Type B pancreatic cell (in vitro differentiated cells): ENCODE results near the gene GDF11. TPM values are rescaled to one million over a fixed set of nuclear protein-coding genes. Genes with fewer than 3 reads are reported as not detected.

Experiments
- DNase-seq: peaks from one replicate; pipeline ENCODE4 v3.0.0; 2021; ENCODE audit warnings: mixed read lengths; ENCODE audit not compliant: unreplicated experiment; ENCODE audit errors: extremely low spot score
- H3K27ac Mint-ChIP-seq: 2 replicates; pipeline ENCODE4 v1.8.0; 2021; ENCODE audit warnings: mild to moderate bottlenecking, mixed read lengths
- H3K27me3 Mint-ChIP-seq: 2 replicates; pipeline ENCODE4 v1.8.0; 2021; ENCODE audit warnings: mixed read lengths
- H3K36me3 Mint-ChIP-seq: 2 replicates; pipeline ENCODE4 v1.8.0; 2021; ENCODE audit warnings: mixed read lengths
- H3K4me1 Mint-ChIP-seq: one replicate; pipeline ENCODE4 v1.8.0; 2021; ENCODE audit warnings: mixed read lengths; ENCODE audit not compliant: unreplicated experiment
- H3K4me3 Mint-ChIP-seq: 2 replicates; pipeline ENCODE4 v1.8.0; 2021; ENCODE audit warnings: mild to moderate bottlenecking, mixed read lengths
- H3K9me3 Mint-ChIP-seq: 2 replicates; pipeline ENCODE4 v1.8.0; 2021; ENCODE audit warnings: mixed read lengths
- total RNA-seq: library from RNA; stranded (reverse); gene quantifications from 2 replicates; pipeline ENCODE4 v1.2.1, GENCODE V29; 2021; ENCODE audit warnings: low replicate concordance
- TF ChIP-seq, protein P1 (sequence below): fragments of 200-600 bp; sonication (generic); conservative IDR thresholded peaks from 2 replicates; pipeline ENCODE4 v1.5.0; 2021; ENCODE audit warnings: antibody characterized with exemption, mild to moderate bottlenecking

GDF11 gene
- total RNA-seq, 1 donor from 2014 or later, result 40.1 TPM

GRCh38 chr12:55727643-55728185, 15.2 kb upstream of the GDF11 start:
- DNase-seq, result no peak
- H3K4me1 Mint-ChIP-seq, result peaks cover 47% of the 10 kb centered on the region
- peak overlapping the region; percentile 79 for H3K27ac Mint-ChIP-seq
- no peaks in the 10 kb centered on the region for H3K27me3 Mint-ChIP-seq
- TF ChIP-seq, protein P1, sequence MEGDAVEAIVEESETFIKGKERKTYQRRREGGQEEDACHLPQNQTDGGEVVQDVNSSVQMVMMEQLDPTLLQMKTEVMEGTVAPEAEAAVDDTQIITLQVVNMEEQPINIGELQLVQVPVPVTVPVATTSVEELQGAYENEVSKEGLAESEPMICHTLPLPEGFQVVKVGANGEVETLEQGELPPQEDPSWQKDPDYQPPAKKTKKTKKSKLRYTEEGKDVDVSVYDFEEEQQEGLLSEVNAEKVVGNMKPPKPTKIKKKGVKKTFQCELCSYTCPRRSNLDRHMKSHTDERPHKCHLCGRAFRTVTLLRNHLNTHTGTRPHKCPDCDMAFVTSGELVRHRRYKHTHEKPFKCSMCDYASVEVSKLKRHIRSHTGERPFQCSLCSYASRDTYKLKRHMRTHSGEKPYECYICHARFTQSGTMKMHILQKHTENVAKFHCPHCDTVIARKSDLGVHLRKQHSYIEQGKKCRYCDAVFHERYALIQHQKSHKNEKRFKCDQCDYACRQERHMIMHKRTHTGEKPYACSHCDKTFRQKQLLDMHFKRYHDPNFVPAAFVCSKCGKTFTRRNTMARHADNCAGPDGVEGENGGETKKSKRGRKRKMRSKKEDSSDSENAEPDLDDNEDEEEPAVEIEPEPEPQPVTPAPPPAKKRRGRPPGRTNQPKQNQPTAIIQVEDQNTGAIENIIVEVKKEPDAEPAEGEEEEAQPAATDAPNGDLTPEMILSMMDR, result no peak
- no peaks in the 10 kb centered on the region for H3K9me3 Mint-ChIP-seq
- H3K4me3 Mint-ChIP-seq, result peak overlapping the region; percentile 93
- H3K36me3 Mint-ChIP-seq, result peaks cover 16% of the 10 kb centered on the region

DNA sequence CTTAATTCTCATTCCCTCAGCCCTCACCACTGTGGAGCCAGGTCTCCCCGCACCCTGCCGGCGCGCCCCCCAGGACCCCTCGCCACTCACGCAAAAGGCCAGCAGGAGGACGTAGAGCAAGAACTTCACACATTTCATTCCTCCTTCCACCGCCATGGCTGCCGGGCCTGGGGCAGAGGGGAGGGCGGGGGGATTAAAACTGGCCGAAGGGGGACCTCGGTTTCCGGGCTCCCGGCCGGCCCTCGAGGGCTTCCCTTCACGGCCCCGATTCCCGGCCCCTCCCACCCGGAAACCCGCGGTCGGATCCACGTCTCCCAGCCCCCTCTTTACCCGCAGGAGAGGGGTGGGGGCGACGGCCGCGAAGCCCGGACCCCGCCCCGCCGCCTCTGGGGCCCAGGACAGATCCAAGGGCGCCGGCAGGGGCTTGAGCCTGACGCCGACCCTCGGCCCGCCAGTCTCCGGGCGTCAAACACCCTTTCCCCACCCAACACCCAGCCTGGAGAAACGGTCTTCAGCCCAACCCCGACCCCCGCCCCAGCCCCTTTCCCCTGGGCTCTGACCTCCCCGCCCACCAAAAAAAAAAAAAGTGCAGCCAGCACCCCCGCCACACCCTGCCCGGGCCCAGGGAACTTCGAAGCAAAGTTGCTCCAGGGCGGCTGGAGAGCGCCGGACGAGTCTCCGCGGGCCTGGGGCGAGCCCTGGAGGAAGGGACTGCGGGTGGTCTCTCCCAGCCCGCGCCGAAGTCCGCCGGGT, 14.6 kb upstream of the GDF11 start:
- Mint-ChIP-seq H3K4me3 (peak overlapping the region; percentile 93), H3K27ac (peak overlapping the region; percentile 79), H3K4me1 (peaks cover 44% of the 10 kb centered on the region), H3K9me3 (no peaks in the 10 kb centered on the region), H3K27me3 (no peaks in the 10 kb centered on the region), H3K36me3 (peaks cover 16% of the 10 kb centered on the region)
- DNase-seq, result no peak
- TF ChIP-seq, protein P1, result peak; percentile 28

DNA sequence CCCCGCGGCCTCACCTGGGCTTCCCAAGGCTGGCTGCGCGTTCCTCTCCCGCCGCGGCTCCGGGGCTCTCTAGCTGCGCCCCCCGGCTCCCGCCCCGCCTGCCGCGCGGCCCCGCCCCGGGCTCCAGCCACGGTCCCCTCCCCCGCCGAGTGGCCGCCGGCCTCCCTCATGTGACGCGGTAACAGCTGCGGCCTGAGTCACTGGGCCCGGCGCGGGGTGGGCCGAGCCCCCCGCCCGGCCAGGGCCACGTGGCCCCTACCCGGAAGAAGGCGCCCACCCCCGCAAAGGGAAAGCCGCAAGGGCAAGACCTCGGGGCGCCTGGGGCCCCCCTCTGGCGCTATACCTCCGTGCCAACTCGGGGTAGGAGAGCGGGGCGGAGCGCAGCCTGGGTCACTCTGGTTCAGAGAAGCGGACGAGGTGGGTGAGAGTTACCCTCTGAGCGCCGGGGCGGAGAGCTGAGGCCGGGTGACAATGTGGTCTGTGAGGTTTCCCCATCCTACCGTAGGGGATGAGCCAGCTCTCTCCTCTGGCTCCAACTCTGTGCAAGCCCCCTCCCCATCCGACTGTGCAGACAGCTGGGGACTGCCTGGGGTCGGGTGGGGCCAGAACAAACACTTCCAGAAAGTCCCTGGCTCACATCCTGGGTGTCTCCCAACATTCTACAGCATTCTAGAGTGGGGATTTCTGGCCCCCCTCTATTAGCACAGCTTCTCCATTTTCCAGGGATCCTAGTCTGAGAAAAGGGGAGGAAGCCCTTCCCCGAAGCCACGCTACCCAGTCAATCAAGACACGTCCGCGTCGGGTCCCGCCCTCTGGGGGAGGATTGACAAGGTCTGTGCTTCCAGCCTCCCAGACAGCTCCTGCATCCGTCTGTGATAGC, 13.7 kb upstream of the GDF11 start, which contains the start of gene CD63:
TSS of gene CD63 (minus strand) at position 71 of the 880 bp plus-strand sequence. CDS start 668 bp downstream, outside the sequence.
- Mint-ChIP-seq H3K9me3 (no peaks in the 10 kb centered on the region), H3K27ac (peak within 1 kb of the TSS; percentile 95), H3K4me3 (peak within 1 kb of the TSS; percentile 95), H3K4me1 (peaks cover 39% of the 10 kb centered on the region), H3K36me3 (peaks cover 12% of the 10 kb centered on the region), H3K27me3 (no peaks in the 10 kb centered on the region)
- TF ChIP-seq, protein P1, result no peak
- DNase-seq, result no peak

DNA sequence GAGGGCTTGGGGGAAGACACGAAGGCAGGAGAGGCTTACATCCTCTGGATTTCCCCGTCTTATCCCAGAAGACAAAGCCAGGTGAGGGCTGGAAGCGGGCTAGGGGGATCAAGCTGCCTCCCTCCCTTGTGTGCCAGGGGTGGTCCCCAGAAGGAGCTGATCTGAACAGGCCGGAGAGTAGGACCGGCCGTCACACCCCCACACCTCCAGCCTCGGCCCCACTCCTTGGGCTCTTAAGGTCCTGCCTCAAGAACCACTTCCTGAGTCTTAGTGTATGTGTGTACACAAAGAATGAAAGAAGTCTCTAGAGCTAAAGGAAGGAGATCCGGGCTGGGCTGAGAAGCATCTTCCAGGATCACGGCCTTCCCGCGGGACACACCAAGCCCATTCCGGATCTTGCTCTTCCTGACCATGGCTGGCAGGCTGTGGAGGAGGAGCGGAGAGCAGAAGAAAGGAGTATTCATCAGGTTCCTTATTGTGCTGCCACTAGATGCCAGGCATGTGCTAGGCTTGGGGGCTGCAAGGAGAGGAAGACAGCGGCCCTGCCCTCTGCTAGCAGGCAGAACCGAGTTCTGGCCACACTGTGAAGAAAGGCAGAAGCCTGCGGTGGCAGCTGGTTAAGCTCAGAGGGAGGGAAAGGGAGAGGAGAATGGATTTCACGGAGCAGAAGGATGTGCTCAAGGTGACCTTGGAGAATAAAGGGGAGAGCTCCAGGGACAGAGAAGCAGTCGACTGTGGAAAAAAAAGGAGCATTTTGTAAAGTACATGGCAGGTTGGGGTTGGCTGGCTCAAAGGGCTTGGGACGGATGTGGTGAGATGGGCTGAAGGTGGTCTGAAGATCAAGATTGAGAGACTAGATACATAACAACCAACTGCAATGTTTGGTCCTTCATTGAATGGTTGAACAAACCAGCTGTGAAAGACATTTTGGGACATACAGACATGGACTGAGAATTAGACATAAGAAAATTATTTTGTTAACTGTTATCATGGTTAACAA, 12.8 kb upstream of the GDF11 start:
- H3K4me3 Mint-ChIP-seq, result peak overlapping the region; percentile 95
- no peaks in the 10 kb centered on the region for H3K27me3 Mint-ChIP-seq
- H3K4me1 Mint-ChIP-seq, result peaks cover 32% of the 10 kb centered on the region
- TF ChIP-seq, protein P1, result no peak
- DNase-seq, result no peak
- H3K27ac Mint-ChIP-seq, result peak overlapping the region; percentile 95
- H3K36me3 Mint-ChIP-seq, result peaks cover 7% of the 10 kb centered on the region
- H3K9me3 Mint-ChIP-seq, result no peaks in the 10 kb centered on the region
